HCT116 (cell line): ENCODE data around the gene RCSD1. TPM values are rescaled to one million over a fixed set of nuclear protein-coding genes. Genes with fewer than 3 reads are reported as not detected.

Experiments used
- ATAC-seq: fragments of 200-7000 bp; cut with Tn5 transposase; 2 replicates; pipeline ENCODE4 v1.9.1; 2020; ENCODE audit warnings: mild to moderate bottlenecking, moderate library complexity
- BruUV-seq: library from RNA; stranded (reverse); fragments of 400-500 nt; replicated peaks from 2 replicates; lab custom pipeline; 2021; lab: Mats Ljungman, UMichigan
- CTCF ChIA-PET: fragments of 300-600 bp; sonication (Branson Sonifier 250); formaldehyde crosslinking; loops from one replicate; lab custom pipeline; 2021; ENCODE audit warnings: antibody characterized with exemption; lab: Charles Lee
- POLR2A ChIA-PET: fragments of 300-600, 350-600 bp; sonication (Branson Sonifier 250); formaldehyde crosslinking; loops from one replicate; lab custom pipeline; 2021; ENCODE audit warnings: antibody characterized with exemption; lab: Charles Lee
- RAD21 ChIA-PET, 2 experiments: fragments of 300-600 bp; sonication (Branson Sonifier 250); formaldehyde crosslinking; loops; one replicate each; lab custom pipeline; 2023; ENCODE audit warnings: low total read pairs in 2 of 2; ENCODE audit not compliant: uncharacterized antibody in 2 of 2, unreplicated experiment in 2 of 2, low non-redundant PET in 1 of 2; lab: Charles Lee
- DNase-seq: peaks from one replicate; pipeline ENCODE4 v3.0.0-alpha.2; 2010; ENCODE audit warnings: low read depth, low spot score
- H2AFZ ChIP-seq: fragments of 200-600 bp; shearing (Covaris generic), sonication (generic); 2 replicates; pipeline ENCODE4 v1.6.1; 2017; ENCODE audit warnings: low read depth, mixed run types, mixed read lengths, antibody characterized with exemption, low read length; ENCODE audit not compliant: poor library complexity, severe bottlenecking
- H3K27ac ChIP-seq: 2 replicates; pipeline ENCODE4 v1.5.1; 2012; ENCODE audit warnings: low read depth, low read length
- H3K27me3 ChIP-seq: fragments of 200-600 bp; sonication (generic); 2 replicates; pipeline ENCODE4 v1.6.1; 2016; ENCODE audit warnings: mixed run types, low read length, mixed read lengths; ENCODE audit not compliant: insufficient read depth
- H3K36me3 ChIP-seq, 2 experiments: fragments of 200-500 bp in 1 of 2; fragments of 200-600 bp in 1 of 2; sonication (Bioruptor generic) in 1 of 2; sonication (generic) in 1 of 2; 2 replicates each; pipeline versions ENCODE4 v1.5.1 to v1.6.1; 2014 to 2016; ENCODE audit warnings: low read length in 2 of 2, inconsistent platforms in 1 of 2, mixed read lengths in 1 of 2, mixed run types in 1 of 2; ENCODE audit not compliant: insufficient read depth in 2 of 2, control insufficient read depth in 1 of 2
- H3K4me1 ChIP-seq, 2 experiments: fragments of 200-600 bp in 1 of 2; sonication (generic) in 1 of 2; 2 replicates each; pipeline versions ENCODE4 v1.5.1 to v1.6.1; 2012 to 2017; ENCODE audit warnings: low read length in 2 of 2, inconsistent platforms in 1 of 2, mild to moderate bottlenecking in 1 of 2, mixed read lengths in 1 of 2, mixed run types in 1 of 2, moderate library complexity in 1 of 2; ENCODE audit not compliant: insufficient read depth in 2 of 2, control insufficient read depth in 1 of 2
- H3K4me2 ChIP-seq: fragments of 200-600 bp; sonication (generic); 2 replicates; pipeline ENCODE4 v1.6.1; 2017; ENCODE audit warnings: mixed run types, low read length, mixed read lengths
- H3K4me3 ChIP-seq, 2 experiments: fragments of 200-600 bp in 1 of 2; sonication (generic) in 1 of 2; replicated peaks in 1 of 2; 2 replicates each; pipeline ENCODE4 v1.5.1; 2011 to 2016; ENCODE audit warnings: low read length in 2 of 2, control low read depth in 1 of 2, low read depth in 1 of 2, mild to moderate bottlenecking in 1 of 2, mixed read lengths in 1 of 2, mixed run types in 1 of 2
- H3K79me2 ChIP-seq: fragments of 200-600 bp; sonication (generic); 2 replicates; pipeline ENCODE4 v1.6.1; 2017; ENCODE audit warnings: mild to moderate bottlenecking, mixed run types, low read length, moderate library complexity, mixed read lengths; ENCODE audit not compliant: insufficient read depth
- H3K9ac ChIP-seq: fragments of 200-600 bp; sonication (generic); 2 replicates; pipeline ENCODE4 v1.6.1; 2016; ENCODE audit warnings: low read length, mixed read lengths
- H3K9me2 ChIP-seq: fragments of 200-600 bp; sonication (generic), shearing (Covaris generic); 2 replicates; pipeline ENCODE4 v1.6.1; 2017; ENCODE audit warnings: mixed run types, mild to moderate bottlenecking, moderate library complexity; ENCODE audit not compliant: insufficient read depth
- H3K9me3 ChIP-seq, 2 experiments: fragments of 200-500 bp in 1 of 2; fragments of 200-600 bp in 1 of 2; sonication (Bioruptor generic) in 1 of 2; sonication (generic) in 1 of 2; 2 replicates each; pipeline ENCODE4 v1.6.1; 2014 to 2017; ENCODE audit warnings: low read length in 2 of 2, mixed read lengths in 2 of 2, inconsistent platforms in 1 of 2, low read depth in 1 of 2, mild to moderate bottlenecking in 1 of 2, mixed run types in 1 of 2, moderate library complexity in 1 of 2; ENCODE audit not compliant: control insufficient read depth in 1 of 2, insufficient read depth in 1 of 2
- H4K20me1 ChIP-seq: fragments of 200-600 bp; sonication (generic), shearing (Covaris generic); 2 replicates; pipeline ENCODE4 v1.6.1; 2017; ENCODE audit warnings: mixed run types, mild to moderate bottlenecking, moderate library complexity; ENCODE audit not compliant: insufficient read depth
- POLR2AphosphoS5 ChIP-seq: IDR thresholded peaks from 2 replicates; pipeline ENCODE4 v1.6.1; 2011; ENCODE audit warnings: mild to moderate bottlenecking, low read depth, low read length, moderate library complexity
- intact Hi-C: fragments of 100-400 bp; cut with micrococcal nuclease; formaldehyde crosslinking; loops from 2 replicates; pipeline ENCODE4 v1.10.0; 2022
- total RNA-seq: library from RNA; stranded (reverse); gene quantifications from one replicate; pipeline ENCODE4 v1.2.1, GENCODE V29; 2021; ENCODE audit not compliant: unreplicated experiment
- TF ChIP-seq, protein P1 (sequence below): IDR thresholded peaks from 2 replicates; pipeline ENCODE4 v1.6.1; 2012; ENCODE audit warnings: low read depth
- TF ChIP-seq, protein P2 (sequence below): IDR thresholded peaks from 2 replicates; pipeline ENCODE4 v1.6.1; 2011; ENCODE audit warnings: mild to moderate bottlenecking, low read length, moderate library complexity; ENCODE audit not compliant: insufficient replicate concordance; ENCODE audit errors: extremely low read depth
- TF ChIP-seq, protein P3 (sequence below): IDR thresholded peaks from 2 replicates; pipeline ENCODE4 v1.6.1; 2012

The RCSD1 gene
- total RNA-seq, 1 experiment from 2014 or later = 0.15 TPM

DNA sequence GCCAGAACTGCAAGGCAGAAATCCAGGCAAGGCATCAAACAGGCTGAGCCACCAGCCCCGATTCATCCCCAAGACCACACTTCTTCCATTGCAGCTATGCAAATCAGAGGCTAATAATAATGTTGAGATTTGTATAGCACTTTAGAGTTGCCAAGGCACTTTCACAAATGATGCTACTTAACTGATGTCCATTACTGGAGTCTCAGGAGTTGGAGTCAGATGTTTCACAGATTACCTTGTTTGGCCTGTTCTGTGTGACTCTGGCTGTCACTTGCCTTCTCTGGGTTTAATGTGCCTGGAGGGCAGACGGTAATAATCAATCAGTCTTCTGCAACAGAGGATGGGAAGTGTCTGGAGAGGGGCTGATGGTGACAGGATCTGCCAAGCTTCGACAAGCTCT, 51.0 kb downstream of the RCSD1 start:
- H2AFZ ChIP-seq = no peak overlapping the region
- DNase-seq (no peak), ATAC-seq (no peak)
- H3K36me3 ChIP-seq = no peaks in the 10 kb centered on the region
- H3K9me2 ChIP-seq = no peaks in the 10 kb centered on the region
- H3K4me1 ChIP-seq = no peaks in the 10 kb centered on the region
- ChIA-PET CTCF (interaction anchor here (0.8 kb wide), 1 partner anchor 81 kb away, joined by 3 read pairs; no protein-coding TSS in a partner anchor), RAD21 (no interaction called here), POLR2A (no interaction called here)
- H4K20me1 ChIP-seq = no peaks in the 10 kb centered on the region
- H3K9me3 ChIP-seq = no peaks in the 10 kb centered on the region
- H3K9ac ChIP-seq = no peak overlapping the region
- H3K4me3 ChIP-seq = no peak overlapping the region
- H3K27ac ChIP-seq = no peak overlapping the region
- TF ChIP-seq, protein P1, sequence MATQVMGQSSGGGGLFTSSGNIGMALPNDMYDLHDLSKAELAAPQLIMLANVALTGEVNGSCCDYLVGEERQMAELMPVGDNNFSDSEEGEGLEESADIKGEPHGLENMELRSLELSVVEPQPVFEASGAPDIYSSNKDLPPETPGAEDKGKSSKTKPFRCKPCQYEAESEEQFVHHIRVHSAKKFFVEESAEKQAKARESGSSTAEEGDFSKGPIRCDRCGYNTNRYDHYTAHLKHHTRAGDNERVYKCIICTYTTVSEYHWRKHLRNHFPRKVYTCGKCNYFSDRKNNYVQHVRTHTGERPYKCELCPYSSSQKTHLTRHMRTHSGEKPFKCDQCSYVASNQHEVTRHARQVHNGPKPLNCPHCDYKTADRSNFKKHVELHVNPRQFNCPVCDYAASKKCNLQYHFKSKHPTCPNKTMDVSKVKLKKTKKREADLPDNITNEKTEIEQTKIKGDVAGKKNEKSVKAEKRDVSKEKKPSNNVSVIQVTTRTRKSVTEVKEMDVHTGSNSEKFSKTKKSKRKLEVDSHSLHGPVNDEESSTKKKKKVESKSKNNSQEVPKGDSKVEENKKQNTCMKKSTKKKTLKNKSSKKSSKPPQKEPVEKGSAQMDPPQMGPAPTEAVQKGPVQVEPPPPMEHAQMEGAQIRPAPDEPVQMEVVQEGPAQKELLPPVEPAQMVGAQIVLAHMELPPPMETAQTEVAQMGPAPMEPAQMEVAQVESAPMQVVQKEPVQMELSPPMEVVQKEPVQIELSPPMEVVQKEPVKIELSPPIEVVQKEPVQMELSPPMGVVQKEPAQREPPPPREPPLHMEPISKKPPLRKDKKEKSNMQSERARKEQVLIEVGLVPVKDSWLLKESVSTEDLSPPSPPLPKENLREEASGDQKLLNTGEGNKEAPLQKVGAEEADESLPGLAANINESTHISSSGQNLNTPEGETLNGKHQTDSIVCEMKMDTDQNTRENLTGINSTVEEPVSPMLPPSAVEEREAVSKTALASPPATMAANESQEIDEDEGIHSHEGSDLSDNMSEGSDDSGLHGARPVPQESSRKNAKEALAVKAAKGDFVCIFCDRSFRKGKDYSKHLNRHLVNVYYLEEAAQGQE = no peak
- TF ChIP-seq, protein P2, sequence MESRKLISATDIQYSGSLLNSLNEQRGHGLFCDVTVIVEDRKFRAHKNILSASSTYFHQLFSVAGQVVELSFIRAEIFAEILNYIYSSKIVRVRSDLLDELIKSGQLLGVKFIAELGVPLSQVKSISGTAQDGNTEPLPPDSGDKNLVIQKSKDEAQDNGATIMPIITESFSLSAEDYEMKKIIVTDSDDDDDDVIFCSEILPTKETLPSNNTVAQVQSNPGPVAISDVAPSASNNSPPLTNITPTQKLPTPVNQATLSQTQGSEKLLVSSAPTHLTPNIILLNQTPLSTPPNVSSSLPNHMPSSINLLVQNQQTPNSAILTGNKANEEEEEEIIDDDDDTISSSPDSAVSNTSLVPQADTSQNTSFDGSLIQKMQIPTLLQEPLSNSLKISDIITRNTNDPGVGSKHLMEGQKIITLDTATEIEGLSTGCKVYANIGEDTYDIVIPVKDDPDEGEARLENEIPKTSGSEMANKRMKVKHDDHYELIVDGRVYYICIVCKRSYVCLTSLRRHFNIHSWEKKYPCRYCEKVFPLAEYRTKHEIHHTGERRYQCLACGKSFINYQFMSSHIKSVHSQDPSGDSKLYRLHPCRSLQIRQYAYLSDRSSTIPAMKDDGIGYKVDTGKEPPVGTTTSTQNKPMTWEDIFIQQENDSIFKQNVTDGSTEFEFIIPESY = no peak
- TF ChIP-seq, protein P3, sequence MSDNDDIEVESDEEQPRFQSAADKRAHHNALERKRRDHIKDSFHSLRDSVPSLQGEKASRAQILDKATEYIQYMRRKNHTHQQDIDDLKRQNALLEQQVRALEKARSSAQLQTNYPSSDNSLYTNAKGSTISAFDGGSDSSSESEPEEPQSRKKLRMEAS = no peak
- TF ChIP-seq POLR2AphosphoS5 = no peak
- intact Hi-C loops = no loop called here
- no peaks in the 10 kb centered on the region for H3K27me3 ChIP-seq
- no TSS peak for BruUV-seq
- no peak overlapping the region for H3K4me2 ChIP-seq
- no peaks in the 10 kb centered on the region for H3K79me2 ChIP-seq
